Astrocyte (in vitro differentiated cells and primary cell): ENCODE data around the gene MAFF.

Source experiments
- CTCF ChIP-seq: IDR thresholded peaks from 2 replicates; pipeline ENCODE4 v1.5.1; 2011; ENCODE audit warnings: low read depth, mild to moderate bottlenecking, inconsistent platforms, low read length, moderate library complexity; ENCODE audit not compliant: insufficient read depth
- EZH2 ChIP-seq: IDR thresholded peaks from 2 replicates; pipeline ENCODE4 v1.6.1; 2012; ENCODE audit warnings: mild to moderate bottlenecking, low read length, inconsistent platforms; ENCODE audit not compliant: insufficient read depth

- TF ChIP-seq CTCF (no peak), EZH2 (no peak)
These were observed 25.5 kb upstream of the MAFF start for GRCh38 chr22:38176170-38176741.
